Stomach (tissue), 4 donors: ENCODE results near the gene SYT3.

Source experiments
- CTCF ChIP-seq, 7 experiments: fragments of 450-650 bp in 4 of 7; fragments of 200-600 bp in 3 of 7; sonication (generic) in 3 of 7; IDR thresholded peaks; one replicate each; pipeline ENCODE4 v1.5.1; 2016 to 2019; ENCODE audit warnings: antibody characterized with exemption in 7 of 7, control low read depth in 2 of 7, mild to moderate bottlenecking in 1 of 7
- EP300 ChIP-seq: sonication (generic); formaldehyde crosslinking; IDR thresholded peaks from one replicate; pipeline ENCODE4 v1.6.1; 2017; ENCODE audit warnings: antibody characterized with exemption
- POLR2AphosphoS5 ChIP-seq, 3 donors: sonication (generic); formaldehyde crosslinking; IDR thresholded peaks; one replicate each; pipeline ENCODE4 v1.6.1; 2016; ENCODE audit warnings: antibody characterized with exemption in 3 of 3

GRCh38 chr19:50624949-50625600 lies 14.6 kb downstream of the SYT3 start:
- TF ChIP-seq POLR2AphosphoS5 (IDR thresholded peaks at IDR 0.05) (no peak), EP300 (no peak), CTCF (IDR thresholded peaks at IDR 0.05) (no peak)
